HepG2 (cell line): ENCODE results near the gene RABGGTA. TPM values are rescaled to one million over a fixed set of nuclear protein-coding genes. Genes with fewer than 3 reads are reported as not detected.
A peak's percentile ranks its signal among the peaks of the same experiment; 100 is the strongest.

ENCODE experiments used
- ATAC-seq: fragments of 200-7000 bp; cut with Tn5 transposase; 3 replicates; pipeline ENCODE4 v1.9.1; 2020; ENCODE audit warnings: mild to moderate bottlenecking, moderate library complexity
- BruUV-seq: library from RNA; stranded (reverse); fragments of 400-500 nt; replicated peaks from 2 replicates; lab custom pipeline; 2021; lab: Mats Ljungman, UMichigan
- CTCF ChIA-PET: fragments of 300-600 bp; formaldehyde crosslinking; extraction: SDS; loops from one replicate; lab custom pipeline; 2021; ENCODE audit warnings: low total read pairs, inconsistent platforms, low intra/inter-chr PET ratio; lab: Yijun Ruan, JAX
- POLR2A ChIA-PET: fragments of 350-600 bp; sonication (Branson Sonifier 250); formaldehyde crosslinking; loops from one replicate; lab custom pipeline; 2020; ENCODE audit warnings: antibody characterized with exemption, inconsistent platforms; lab: Yijun Ruan, JAX
- DNase-seq: peaks from one replicate; pipeline ENCODE4 v3.0.0-alpha.2; 2015; ENCODE audit warnings: low spot score
- FAIRE-seq: peaks from 3 replicates; lab custom pipeline; 2011; peaks lifted over from hg19 to GRCh38; lab: Jason Lieb, UNC
- H2AFZ ChIP-seq: one replicate; pipeline ENCODE4 v1.6.1; 2011; ENCODE audit warnings: low read length, inconsistent platforms
- H3K27ac ChIP-seq: fragments of 300-600 bp; 3 replicates; pipeline ENCODE4 v1.8.0; 2011; ENCODE audit warnings: mixed run types, mild to moderate bottlenecking, mixed read lengths, low read length, inconsistent platforms; ENCODE audit not compliant: insufficient read depth; ENCODE audit errors: extremely low read length
- H3K27me3 ChIP-seq, 2 experiments: fragments of 200-600 bp in 1 of 2; 2 replicates in 1 of 2; 3 replicates in 1 of 2; pipeline versions ENCODE4 v1.6.0 to v1.8.0; 2011; ENCODE audit warnings: low read length in 2 of 2, mild to moderate bottlenecking in 2 of 2, moderate library complexity in 2 of 2, inconsistent platforms in 1 of 2; ENCODE audit not compliant: insufficient read depth in 2 of 2, control insufficient read depth in 1 of 2
- H3K36me3 ChIP-seq, 2 experiments: fragments of 200-600 bp in 1 of 2; replicated peaks in 1 of 2; 2 replicates in 1 of 2; 3 replicates in 1 of 2; pipeline versions ENCODE4 v1.5.1 to v1.8.0; 2011; ENCODE audit warnings: low read length in 2 of 2, inconsistent platforms in 1 of 2; ENCODE audit not compliant: insufficient read depth in 2 of 2, control insufficient read depth in 1 of 2
- H3K4me1 ChIP-seq: 2 replicates; pipeline ENCODE4 v1.5.1; 2012; ENCODE audit warnings: low read length, inconsistent platforms; ENCODE audit not compliant: insufficient read depth
- H3K4me2 ChIP-seq: 2 replicates; pipeline ENCODE4 v1.6.0; 2011; ENCODE audit warnings: low read depth, low read length, inconsistent platforms
- H3K4me3 ChIP-seq, 3 experiments: fragments of 200-600 bp in 1 of 3; sonication (generic), shearing (Covaris generic) in 1 of 3; replicated peaks in 1 of 3; 2 replicates each; pipeline ENCODE4 v1.5.1; 2011 to 2016; ENCODE audit warnings: low read length in 3 of 3, inconsistent platforms in 2 of 3, low read depth in 2 of 3, mild to moderate bottlenecking in 2 of 3, control low read depth in 1 of 3, mixed read lengths in 1 of 3; ENCODE audit not compliant: insufficient read depth in 1 of 3
- H3K79me2 ChIP-seq: one replicate; pipeline ENCODE4 v1.6.1; 2011; ENCODE audit warnings: low read length, inconsistent platforms; ENCODE audit not compliant: insufficient read depth
- H3K9ac ChIP-seq: 2 replicates; pipeline ENCODE4 v1.6.0; 2011; ENCODE audit warnings: mild to moderate bottlenecking, low read depth, low read length, inconsistent platforms; ENCODE audit not compliant: insufficient read depth
- H3K9me3 ChIP-seq: 2 replicates; pipeline ENCODE4 v1.5.1; 2012; ENCODE audit warnings: mild to moderate bottlenecking, low read length
- H4K20me1 ChIP-seq: 2 replicates; pipeline ENCODE4 v1.6.0; 2011; ENCODE audit warnings: inconsistent platforms, mild to moderate bottlenecking, low read length, moderate library complexity; ENCODE audit not compliant: insufficient read depth
- ATF7 ChIP-seq, 2 experiments: fragments of 450-650 bp in 1 of 2; sonication (generic) in 1 of 2; formaldehyde crosslinking in 1 of 2; IDR thresholded peaks; 2 replicates each; pipeline versions ENCODE4 v1.4.0 to v1.6.1; 2016 to 2020; ENCODE audit warnings: antibody characterized with exemption in 1 of 2, mild to moderate bottlenecking in 1 of 2, missing genetic modification reagents in 1 of 2
- DDIT3 ChIP-seq: sonication (generic); formaldehyde crosslinking; IDR thresholded peaks from 2 replicates; pipeline ENCODE4 v1.4.0; 2020; ENCODE audit warnings: mild to moderate bottlenecking, missing genetic modification reagents
- FOXO4 ChIP-seq: sonication (generic); formaldehyde crosslinking; conservative IDR thresholded peaks from 2 replicates; pipeline ENCODE4 v1.8.1; 2023; ENCODE audit warnings: missing genetic modification reagents
- GFI1 ChIP-seq: sonication (generic); formaldehyde crosslinking; IDR thresholded peaks from 2 replicates; pipeline ENCODE4 v1.5.0; 2020; ENCODE audit warnings: missing genetic modification reagents, mild to moderate bottlenecking, borderline replicate concordance
- HBP1 ChIP-seq: IDR thresholded peaks from 2 replicates; pipeline ENCODE4 v1.6.1; 2016; ENCODE audit warnings: low read depth, control low read depth
- HCFC1 ChIP-seq: fragments of 150-350 bp; IDR thresholded peaks from 2 replicates; pipeline ENCODE4 v1.6.1; 2014; ENCODE audit warnings: low read depth, low read length
- IRF9 ChIP-seq: sonication (generic); formaldehyde crosslinking; IDR thresholded peaks from 2 replicates; pipeline ENCODE4 v1.8.0; 2022; ENCODE audit warnings: missing genetic modification reagents, mild to moderate bottlenecking, borderline replicate concordance
- MEIS1 ChIP-seq: sonication (generic); formaldehyde crosslinking; IDR thresholded peaks from 2 replicates; pipeline ENCODE4 v1.9.0; 2021; ENCODE audit warnings: mild to moderate bottlenecking, missing genetic modification reagents, moderate library complexity, borderline replicate concordance
- MTA1 ChIP-seq: sonication (generic); formaldehyde crosslinking; IDR thresholded peaks from 2 replicates; pipeline ENCODE4 v1.4.0; 2020; ENCODE audit warnings: missing genetic modification reagents, mild to moderate bottlenecking, borderline replicate concordance
- POLR2AphosphoS5 ChIP-seq: IDR thresholded peaks from 2 replicates; pipeline ENCODE4 v1.6.1; 2012; ENCODE audit warnings: low read depth, low read length
- RBM22 ChIP-seq: fragments of 200-400 bp; formaldehyde crosslinking; optimal IDR thresholded peaks from 2 replicates; pipeline ENCODE3; 2017; ENCODE audit warnings: mild to moderate bottlenecking, low read length, moderate library complexity
- TEAD3 ChIP-seq: optimal IDR thresholded peaks from 2 replicates; pipeline ENCODE3; 2016; ENCODE audit warnings: borderline replicate concordance
- ZBTB46 ChIP-seq: sonication (generic); formaldehyde crosslinking; IDR thresholded peaks from 2 replicates; pipeline ENCODE4 v1.4.0; 2020; ENCODE audit warnings: mild to moderate bottlenecking, missing genetic modification reagents, borderline replicate concordance
- ZIK1 ChIP-seq: sonication (generic); formaldehyde crosslinking; IDR thresholded peaks from 2 replicates; pipeline ENCODE4 v1.5.0; 2020; ENCODE audit warnings: mild to moderate bottlenecking, low read depth, missing genetic modification reagents, borderline replicate concordance
- ZNF572 ChIP-seq: sonication (generic); formaldehyde crosslinking; IDR thresholded peaks from 2 replicates; pipeline ENCODE4 v1.5.1; 2020; ENCODE audit warnings: mild to moderate bottlenecking, missing genetic modification reagents
- ZNF652 ChIP-seq: IDR thresholded peaks from 2 replicates; pipeline ENCODE4 v1.6.1; 2016; ENCODE audit warnings: low read depth, borderline replicate concordance
- ZNF740 ChIP-seq: sonication (generic); formaldehyde crosslinking; IDR thresholded peaks from 2 replicates; pipeline ENCODE4 v1.4.0; 2020; ENCODE audit warnings: missing genetic modification reagents
- WGBS: methylation state at CpG from one replicate; pipeline ENCODE4 v1.1.6; 2017; ENCODE audit warnings: low lambda C conversion rate; 5-methylcytosine and 5-hydroxymethylcytosine counted together
- in situ Hi-C: cut with HindIII; loops from 2 replicates; pipeline ENCODE4 v1.10.0; 2017; ENCODE audit warnings: low pct_unique_long_range_greater_than_20kb; ENCODE audit not compliant: extremely low pct_ligation_motif_present
- intact Hi-C: fragments of 100-400 bp; cut with micrococcal nuclease; formaldehyde crosslinking; loops from one replicate; pipeline ENCODE4 v1.10.0; 2022; ENCODE audit not compliant: unreplicated experiment
- polyA plus RNA-seq, 8 experiments: library from polyadenylated mRNA; depleted of rRNA in 3 of 8; stranded (reverse) in 7 of 8; unstranded in 1 of 8; fragments of >200 nt; fragmentation: Illumina TruSeq in 4 of 8; extraction: Trizol in 4 of 8; gene quantifications; 2 replicates each; pipeline versions ENCODE4 v1.2.1 to v1.2.3, GENCODE V29; 2011 to 2016; ENCODE audit warnings: low read depth in 4 of 8, missing spikeins in 1 of 8, mixed read lengths in 1 of 8; ENCODE audit not compliant: insufficient read depth in 1 of 8
- total RNA-seq, 5 experiments: library from RNA; depleted of rRNA; stranded (reverse); fragments of >200 nt; fragmentation: Illumina TruSeq; extraction: Trizol; gene quantifications; 2 replicates each; pipeline ENCODE4 v1.2.3, GENCODE V29; 2016; ENCODE audit warnings: low read depth in 1 of 5

The RABGGTA gene
- total and polyA plus RNA-seq, 2 of the 13 experiments (the other 11 are each of a cell fraction or from before 2014, with no cell fraction given), result 57.9 to 90.8 TPM

- FAIRE-seq (no peak), DNase-seq (no peak), ATAC-seq (peak; percentile 18)
- Histone ChIP-seq H3K9me3 (no peaks in the 10 kb centered on the region), H3K36me3 (peaks cover 48 to 66% of the 10 kb centered on the region in 2 experiments), H3K9ac (no peak overlapping the region), H3K4me3 (no peak overlapping the region), H2AFZ (no peak overlapping the region), H3K27ac (no peak overlapping the region), H3K4me1 (peaks cover 13% of the 10 kb centered on the region), H3K4me2 (no peak overlapping the region), H3K27me3 (no peaks in the 10 kb centered on the region), H4K20me1 (no peaks in the 10 kb centered on the region), H3K79me2 (no peaks in the 10 kb centered on the region)
- intact Hi-C loops (loop anchor here (10.0 kb wide), 1 partner anchor 987 kb away; the partner anchor contains the start of genes BCL2L2 and PPP1R3E), in situ Hi-C loops (no loop called here)
- POLR2A ChIA-PET, result interaction anchor here (1.0 to 24.7 kb wide), 7 partner anchors 7 to 130 kb away, joined by 3 to 850 read pairs (median 8); partner anchors contain the start of genes CHMP4A, DHRS1, GMPR2 and IRF9
- WGBS, result 88% methylated on average over 3 of the region's 3 CpGs
- CTCF ChIA-PET, result no interaction called here
- no TSS peak for BruUV-seq
- TF ChIP-seq DDIT3 (no peak), FOXO4 (CRISPR knock-in tag) (0 out of 2 replicates have a peak, but pooled peaks have one; percentile 83), ZNF652 (peak; percentile 91), ZNF572 (CRISPR knock-in tag) (no peak), ATF7 (IDR thresholded peaks at IDR 0.05) (no peak), ATF7 (CRISPR knock-in tag; IDR thresholded peaks at IDR 0.05) (no peak), POLR2AphosphoS5 (peak; percentile 40; the same call in 1 of the 2 replicates), MTA1 (CRISPR knock-in tag) (0 out of 2 replicates have a peak, but pooled peaks have one; percentile 16), ZBTB46 (CRISPR knock-in tag) (0 out of 2 replicates have a peak, but pooled peaks have one; percentile 56), TEAD3 (no peak), ZIK1 (CRISPR knock-in tag) (no peak), IRF9 (CRISPR knock-in tag) (no peak), RBM22 (no peak), ZNF740 (CRISPR knock-in tag) (no peak), GFI1 (no peak), HCFC1 (no peak), MEIS1 (CRISPR knock-in tag) (peak; percentile 35; the same call in 1 of the 2 replicates), HBP1 (CRISPR knock-in tag) (no peak)
These were observed 20.2 kb upstream of the RABGGTA start for GRCh38 chr14:24291446-24292117.
